ENCODE results near the gene RAB24. TPM values are rescaled to one million over a fixed set of nuclear protein-coding genes. Genes with fewer than 3 reads are reported as not detected.

Gene RAB24
- total and polyA plus RNA-seq, 4 donors = 8.5 to 19.0 (median 12.0) TPM

DNA sequence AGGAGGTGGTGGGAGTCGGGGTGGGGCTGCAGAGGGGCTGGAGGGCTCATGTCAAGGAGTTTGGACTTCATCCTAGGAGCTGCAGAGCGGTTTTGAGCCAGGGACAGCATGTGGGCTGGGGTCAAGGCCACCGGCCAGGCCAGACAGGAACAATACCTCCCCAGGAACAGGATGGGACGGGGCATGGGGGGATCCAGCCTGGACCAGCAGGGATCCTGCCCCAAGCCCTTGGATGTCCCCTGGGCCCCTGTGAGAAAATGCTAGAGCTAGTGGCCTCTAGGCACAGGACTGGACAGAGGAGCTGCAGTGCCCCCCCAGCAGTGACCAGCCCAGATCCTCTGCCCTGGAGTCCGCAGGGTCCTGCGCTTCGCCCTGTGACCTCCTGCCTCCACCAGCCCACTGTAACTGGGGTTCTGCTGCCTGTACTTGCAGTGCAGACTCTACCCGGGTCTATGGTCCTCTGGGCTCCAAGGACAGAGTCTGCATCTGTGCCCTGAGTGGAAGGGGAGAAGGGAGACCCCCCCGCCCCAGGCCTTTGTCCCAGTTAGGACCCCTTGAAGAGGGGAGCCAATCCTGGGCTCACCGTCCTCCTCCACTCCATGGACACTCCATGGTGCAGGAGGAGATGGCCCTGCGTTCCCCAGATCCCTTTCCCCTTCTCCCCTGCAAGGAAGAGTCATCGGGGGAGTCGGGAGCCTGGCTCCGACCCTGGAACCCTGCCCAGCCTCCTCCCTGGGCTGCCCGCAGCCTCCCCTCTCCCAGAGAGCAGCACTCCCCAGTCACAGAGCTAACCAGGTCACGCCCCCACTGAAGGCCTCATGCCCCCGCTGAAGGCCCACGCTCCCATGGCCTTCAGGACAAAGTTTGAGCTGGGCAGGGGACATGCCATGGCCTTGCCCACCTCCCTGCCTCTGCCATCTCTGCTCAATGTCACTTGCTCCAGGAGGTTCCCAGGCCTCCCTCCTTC lies 11.1 kb upstream of the RAB24 start (continued):
- TF ChIP-seq, protein P1, sequence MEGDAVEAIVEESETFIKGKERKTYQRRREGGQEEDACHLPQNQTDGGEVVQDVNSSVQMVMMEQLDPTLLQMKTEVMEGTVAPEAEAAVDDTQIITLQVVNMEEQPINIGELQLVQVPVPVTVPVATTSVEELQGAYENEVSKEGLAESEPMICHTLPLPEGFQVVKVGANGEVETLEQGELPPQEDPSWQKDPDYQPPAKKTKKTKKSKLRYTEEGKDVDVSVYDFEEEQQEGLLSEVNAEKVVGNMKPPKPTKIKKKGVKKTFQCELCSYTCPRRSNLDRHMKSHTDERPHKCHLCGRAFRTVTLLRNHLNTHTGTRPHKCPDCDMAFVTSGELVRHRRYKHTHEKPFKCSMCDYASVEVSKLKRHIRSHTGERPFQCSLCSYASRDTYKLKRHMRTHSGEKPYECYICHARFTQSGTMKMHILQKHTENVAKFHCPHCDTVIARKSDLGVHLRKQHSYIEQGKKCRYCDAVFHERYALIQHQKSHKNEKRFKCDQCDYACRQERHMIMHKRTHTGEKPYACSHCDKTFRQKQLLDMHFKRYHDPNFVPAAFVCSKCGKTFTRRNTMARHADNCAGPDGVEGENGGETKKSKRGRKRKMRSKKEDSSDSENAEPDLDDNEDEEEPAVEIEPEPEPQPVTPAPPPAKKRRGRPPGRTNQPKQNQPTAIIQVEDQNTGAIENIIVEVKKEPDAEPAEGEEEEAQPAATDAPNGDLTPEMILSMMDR (IDR thresholded peaks at IDR 0.05; ENCODE audit: low read depth, low read length, missing input control) = no peak

DNA sequence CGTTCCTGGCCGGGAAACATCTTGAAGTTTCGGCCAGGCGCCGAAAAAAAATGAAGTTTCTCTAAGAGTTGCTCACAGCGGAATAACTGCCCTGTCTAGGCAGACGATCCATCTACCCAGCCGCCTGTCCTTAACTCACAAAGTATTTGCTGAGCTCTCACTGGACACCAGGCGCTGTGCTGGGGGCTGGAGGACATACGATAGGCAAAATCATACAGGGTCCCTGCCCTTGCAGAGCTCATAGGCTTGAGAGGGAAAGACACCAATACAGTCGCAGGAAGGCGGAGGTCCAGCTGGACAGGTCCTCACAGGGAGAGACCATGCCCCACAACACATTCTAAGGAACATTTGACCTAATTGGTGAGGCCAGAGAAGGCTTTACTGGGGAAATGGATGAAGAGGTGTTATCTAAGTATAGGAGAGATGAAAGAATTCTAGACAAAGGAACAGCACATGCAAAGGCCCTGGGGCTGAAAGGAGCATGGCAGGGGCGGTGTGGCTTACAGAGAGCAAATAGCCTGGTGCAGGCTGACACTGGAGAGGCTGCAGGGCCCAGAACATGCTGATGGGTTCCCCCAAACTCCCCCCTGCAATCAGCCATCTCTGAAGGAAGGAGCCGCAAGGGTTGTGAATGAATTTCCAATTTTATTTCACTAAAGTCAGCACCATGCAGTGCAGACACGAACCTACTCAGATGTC lies 10.2 kb upstream of the RAB24 start:
- H3K36me3 ChIP-seq (ENCODE audit: control insufficient read depth in 4 of 4, insufficient read depth in 3 of 4, low read depth in 1 of 4, low read length in 3 of 4) = no peaks in the 10 kb centered on the region
- H3K27me3 ChIP-seq (ENCODE audit: control insufficient read depth in 4 of 4, insufficient read depth in 4 of 4, low read length in 3 of 4) = no peaks in the 10 kb centered on the region
- no peak overlapping the region for H3K4me3 ChIP-seq (ENCODE audit: low read depth in 1 of 3, low read length in 3 of 3)
- no peak overlapping the region for H3K27ac ChIP-seq (ENCODE audit: low read depth in 1 of 2, low read length in 2 of 2)
- TF ChIP-seq SP1 (IDR thresholded peaks at IDR 0.05) (no peak), NR2F2 (IDR thresholded peaks at IDR 0.05) (no peak)
- H3K9me3 ChIP-seq (ENCODE audit: control insufficient read depth in 4 of 4, low read length in 3 of 4) = no peaks in the 10 kb centered on the region
- WGBS = 96% methylated on average over 15 of the region's 15 CpGs
- no peak overlapping the region for H3K9ac ChIP-seq (ENCODE audit: low read depth in 1 of 2, low read length in 2 of 2)
- H3K4me1 ChIP-seq (ENCODE audit: control insufficient read depth in 4 of 4, insufficient read depth in 4 of 4, low read length in 3 of 4) = peaks cover 7 to 24% (median 17%) of the 10 kb centered on the region in 4 donors
- no peak for DNase-seq (ENCODE audit: low spot score)

DNA sequence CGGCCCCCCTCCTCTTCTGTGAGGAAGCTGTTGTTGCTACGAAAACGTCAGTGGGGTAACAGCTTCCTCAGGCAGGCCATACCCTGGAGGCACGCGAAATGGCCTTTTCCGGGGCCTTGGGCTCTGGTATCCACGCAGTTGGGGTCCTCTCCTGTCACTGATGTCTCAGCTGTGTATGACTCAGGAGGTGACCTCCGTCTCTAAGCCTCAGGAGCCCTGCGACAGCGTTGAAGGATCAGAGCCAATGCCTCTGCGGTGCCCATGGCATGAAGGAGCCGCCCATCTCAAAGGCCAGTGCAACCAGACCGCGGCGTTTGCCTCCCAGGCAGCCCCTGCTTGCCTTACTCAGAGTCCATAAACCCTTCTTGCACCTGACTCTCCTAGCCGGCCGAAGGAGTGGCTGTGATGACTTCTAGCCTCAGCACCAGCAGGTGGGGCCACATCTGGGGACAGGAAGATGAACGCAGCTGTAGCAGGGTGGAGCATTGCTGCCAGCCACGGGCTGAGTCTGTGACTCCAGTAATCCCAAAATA lies 9.2 kb upstream of the RAB24 start:
- Histone ChIP-seq H3K4me1 (ENCODE audit: control insufficient read depth in 4 of 4, insufficient read depth in 4 of 4, low read length in 3 of 4) (peaks cover 6 to 19% (median 13%) of the 10 kb centered on the region in 4 donors), H3K27ac (ENCODE audit: low read depth in 1 of 2, low read length in 2 of 2) (no peak overlapping the region), H3K9ac (ENCODE audit: low read depth in 1 of 2, low read length in 2 of 2) (no peak overlapping the region), H3K27me3 (ENCODE audit: control insufficient read depth in 4 of 4, insufficient read depth in 4 of 4, low read length in 3 of 4) (no peaks in the 10 kb centered on the region), H3K4me3 (ENCODE audit: low read depth in 1 of 3, low read length in 3 of 3) (no peak overlapping the region), H3K36me3 (ENCODE audit: control insufficient read depth in 4 of 4, insufficient read depth in 3 of 4, low read depth in 1 of 4, low read length in 3 of 4) (no peaks in the 10 kb centered on the region), H3K9me3 (ENCODE audit: control insufficient read depth in 4 of 4, low read length in 3 of 4) (no peaks in the 10 kb centered on the region)
- 34% methylated on average over 19 of the region's 19 CpGs for WGBS
- peak; percentile 70 for DNase-seq (ENCODE audit: low spot score)
- peak; percentile 18 for TF ChIP-seq FOXA1 (IDR thresholded peaks at IDR 0.05)
- TF ChIP-seq, protein P2, sequence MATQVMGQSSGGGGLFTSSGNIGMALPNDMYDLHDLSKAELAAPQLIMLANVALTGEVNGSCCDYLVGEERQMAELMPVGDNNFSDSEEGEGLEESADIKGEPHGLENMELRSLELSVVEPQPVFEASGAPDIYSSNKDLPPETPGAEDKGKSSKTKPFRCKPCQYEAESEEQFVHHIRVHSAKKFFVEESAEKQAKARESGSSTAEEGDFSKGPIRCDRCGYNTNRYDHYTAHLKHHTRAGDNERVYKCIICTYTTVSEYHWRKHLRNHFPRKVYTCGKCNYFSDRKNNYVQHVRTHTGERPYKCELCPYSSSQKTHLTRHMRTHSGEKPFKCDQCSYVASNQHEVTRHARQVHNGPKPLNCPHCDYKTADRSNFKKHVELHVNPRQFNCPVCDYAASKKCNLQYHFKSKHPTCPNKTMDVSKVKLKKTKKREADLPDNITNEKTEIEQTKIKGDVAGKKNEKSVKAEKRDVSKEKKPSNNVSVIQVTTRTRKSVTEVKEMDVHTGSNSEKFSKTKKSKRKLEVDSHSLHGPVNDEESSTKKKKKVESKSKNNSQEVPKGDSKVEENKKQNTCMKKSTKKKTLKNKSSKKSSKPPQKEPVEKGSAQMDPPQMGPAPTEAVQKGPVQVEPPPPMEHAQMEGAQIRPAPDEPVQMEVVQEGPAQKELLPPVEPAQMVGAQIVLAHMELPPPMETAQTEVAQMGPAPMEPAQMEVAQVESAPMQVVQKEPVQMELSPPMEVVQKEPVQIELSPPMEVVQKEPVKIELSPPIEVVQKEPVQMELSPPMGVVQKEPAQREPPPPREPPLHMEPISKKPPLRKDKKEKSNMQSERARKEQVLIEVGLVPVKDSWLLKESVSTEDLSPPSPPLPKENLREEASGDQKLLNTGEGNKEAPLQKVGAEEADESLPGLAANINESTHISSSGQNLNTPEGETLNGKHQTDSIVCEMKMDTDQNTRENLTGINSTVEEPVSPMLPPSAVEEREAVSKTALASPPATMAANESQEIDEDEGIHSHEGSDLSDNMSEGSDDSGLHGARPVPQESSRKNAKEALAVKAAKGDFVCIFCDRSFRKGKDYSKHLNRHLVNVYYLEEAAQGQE (IDR thresholded peaks at IDR 0.05) = no peak
